HG03460 (cell line): ENCODE measurements around the gene PCSK6.

Experiments used
- ATAC-seq: cut with Tn5 transposase; IDR thresholded peaks from one replicate; pipeline ENCODE4 v1.9.1; 2021; ENCODE audit not compliant: unreplicated experiment

PCSK6 gene

GRCh38 chr15:101523560-101523940, 34.0 kb upstream of the PCSK6 start:
- no peak for ATAC-seq

GRCh38 chr15:101522621-101523559, 33.4 kb upstream of the PCSK6 start:
- ATAC-seq: no peak

- ATAC-seq: no peak
These were observed 32.6 kb upstream of the PCSK6 start for GRCh38 chr15:101522091-101522490.

GRCh38 chr15:101521591-101521990, 32.1 kb upstream of the PCSK6 start:
- ATAC-seq: no peak

GRCh38 chr15:101521069-101521468, 31.6 kb upstream of the PCSK6 start:
- no peak for ATAC-seq

GRCh38 chr15:101520395-101520794, 30.9 kb upstream of the PCSK6 start:
- no peak for ATAC-seq

GRCh38 chr15:101517504-101517903, 28.0 kb upstream of the PCSK6 start:
- no peak for ATAC-seq

- ATAC-seq: no peak
These were observed 24.8 kb upstream of the PCSK6 start for GRCh38 chr15:101514318-101514717.

- ATAC-seq: no peak
These were observed 22.2 kb upstream of the PCSK6 start for GRCh38 chr15:101511717-101512116.

- ATAC-seq: no peak
These were observed 21.0 kb upstream of the PCSK6 start for GRCh38 chr15:101510212-101511197.

- ATAC-seq: no peak
These were observed 19.8 kb upstream of the PCSK6 start for GRCh38 chr15:101509279-101509678.

GRCh38 chr15:101506491-101506890, 17.0 kb upstream of the PCSK6 start:
- ATAC-seq: no peak

GRCh38 chr15:101505610-101506337, 16.3 kb upstream of the PCSK6 start:
- no peak for ATAC-seq

- ATAC-seq: no peak
These were observed 15.5 kb upstream of the PCSK6 start for GRCh38 chr15:101504866-101505609.

- ATAC-seq: no peak
These were observed 14.9 kb upstream of the PCSK6 start for GRCh38 chr15:101504373-101504772.

- ATAC-seq: no peak
These were observed 13.7 kb upstream of the PCSK6 start for GRCh38 chr15:101503296-101503599.

GRCh38 chr15:101502572-101503295, 13.2 kb upstream of the PCSK6 start:
- ATAC-seq: no peak

- ATAC-seq: peak; percentile 60
These were observed 12.3 kb upstream of the PCSK6 start for GRCh38 chr15:101501703-101502373.

GRCh38 chr15:101500865-101501551, 11.5 kb upstream of the PCSK6 start:
- no peak for ATAC-seq
